ENCODE data around the gene NDUFS6.

The NDUFS6 gene

DNA sequence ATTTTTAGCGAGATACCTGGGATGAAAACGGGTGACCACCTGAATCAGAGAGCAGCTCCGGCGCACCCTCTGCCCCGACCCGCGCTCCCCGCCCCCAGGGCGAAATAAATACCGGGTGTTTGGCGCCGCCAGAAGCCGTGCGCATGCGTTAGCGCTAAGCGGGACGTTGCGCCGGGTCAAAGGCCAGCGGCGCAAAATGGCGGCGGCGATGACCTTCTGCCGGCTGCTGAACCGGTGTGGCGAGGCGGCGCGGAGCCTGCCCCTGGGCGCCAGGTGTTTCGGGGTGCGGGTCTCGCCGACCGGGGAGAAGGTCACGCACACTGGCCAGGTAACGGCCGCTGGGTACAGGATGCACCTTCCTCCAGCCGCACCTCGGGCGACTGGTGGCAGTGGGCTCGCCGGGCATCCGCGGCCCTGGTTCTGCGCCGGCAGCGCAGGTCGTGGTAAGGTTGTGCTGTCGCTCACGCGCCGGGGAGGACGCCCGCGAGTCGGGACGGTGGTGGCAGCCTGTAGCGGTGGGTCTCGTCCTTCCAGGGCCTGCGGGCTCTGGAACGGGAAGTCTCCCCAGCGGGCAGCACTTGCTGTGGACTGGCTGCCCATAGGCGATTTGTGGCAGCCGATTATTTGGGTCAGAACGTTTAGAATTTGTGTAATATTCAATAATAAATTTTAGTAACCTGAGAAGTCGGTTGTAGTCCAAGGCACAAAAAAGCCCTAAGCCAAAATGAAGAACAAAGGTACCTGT, at the start of gene NDUFS6:
Gene NDUFS6, plus strand, starts transcription at position 186 of the 745 bp plus-strand sequence. Its CDS starts 11 bp downstream, at position 197.
- FAIRE-seq, result no peak

DNA sequence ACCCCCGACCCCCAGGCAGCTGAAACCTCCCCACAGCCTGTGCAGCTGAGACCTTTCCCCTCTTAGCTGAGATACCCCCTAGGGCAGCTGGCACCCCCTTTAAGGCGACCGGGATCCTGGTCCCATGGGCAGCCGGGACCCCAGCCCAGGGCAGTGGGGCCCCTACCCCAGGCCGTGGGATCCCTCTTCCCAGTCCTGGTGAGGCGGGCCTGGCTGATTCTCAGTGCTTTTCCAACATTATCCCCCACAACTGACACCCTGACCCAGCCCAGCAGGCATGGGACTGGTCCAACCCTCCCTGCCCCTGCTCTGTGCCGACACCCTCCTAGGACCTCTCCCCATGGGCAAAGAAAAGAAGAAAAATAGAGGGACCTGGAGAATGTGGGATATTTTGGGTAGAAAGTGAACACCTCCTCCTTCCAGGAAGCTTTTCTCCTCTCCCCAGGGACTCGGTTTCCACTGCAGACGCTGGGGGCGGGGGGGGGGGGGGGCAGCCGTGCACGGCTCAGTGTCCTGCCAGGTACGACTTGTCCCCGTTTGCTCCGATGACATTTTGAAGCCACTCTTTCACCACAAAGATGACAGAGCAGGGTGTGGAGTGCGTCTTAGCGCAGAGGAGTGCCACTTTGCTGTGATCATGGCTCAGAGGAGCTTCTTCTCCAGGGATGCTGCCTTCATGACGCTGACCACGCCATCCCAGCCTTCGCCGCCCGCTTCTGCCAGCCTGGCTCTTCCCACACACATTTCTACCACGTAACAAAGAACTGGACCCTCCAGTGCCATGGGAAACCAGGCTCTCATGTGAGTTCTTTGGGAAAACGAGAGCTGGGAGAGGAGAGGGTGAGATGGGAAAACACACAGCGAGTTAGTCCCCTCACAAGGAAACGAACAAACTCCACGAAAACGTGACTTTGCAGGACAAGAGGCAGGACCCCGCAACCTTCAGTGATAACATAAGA, 49.1 kb upstream of the NDUFS6 start:
- FAIRE-seq, result no peak

DNA sequence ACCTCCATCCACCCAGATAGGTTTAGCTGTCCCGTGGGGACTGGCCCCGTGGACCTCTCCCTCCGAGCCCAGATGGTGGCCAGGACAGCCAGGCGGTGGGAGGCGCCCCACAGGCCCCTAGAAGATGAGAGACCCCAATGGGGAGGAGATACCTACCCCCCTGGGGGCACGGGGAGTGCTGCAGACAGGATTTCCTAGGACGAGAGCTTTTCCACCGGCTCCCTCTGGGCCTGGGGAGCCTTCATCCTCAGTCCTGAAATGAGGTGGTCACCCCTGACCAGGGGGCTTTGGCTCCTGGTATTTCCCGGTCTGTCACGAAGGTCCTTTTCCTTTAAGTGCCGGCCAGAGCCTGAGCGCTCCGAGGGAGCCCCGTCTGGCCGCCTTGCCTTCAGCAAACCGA, 48.3 kb upstream of the NDUFS6 start:
- no peak for FAIRE-seq

DNA sequence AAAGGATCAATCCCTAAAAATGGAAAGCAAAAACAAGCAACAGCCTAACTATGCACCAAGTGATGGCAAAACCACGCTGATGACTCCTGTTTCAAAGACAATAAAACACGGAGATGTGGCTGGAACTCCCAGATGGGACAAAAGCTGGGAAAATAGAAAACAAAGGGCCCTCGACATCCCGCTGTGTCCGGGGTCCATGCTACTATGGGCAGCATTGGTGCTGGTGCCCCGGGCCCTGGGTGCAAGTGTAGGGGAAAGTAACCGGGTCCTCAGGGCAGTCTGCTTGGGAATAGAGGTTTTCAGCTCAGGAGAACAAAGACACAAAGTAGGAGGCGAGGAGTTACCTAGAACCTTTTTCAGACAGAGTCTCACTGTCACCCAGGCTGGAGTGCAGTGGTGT, 47.7 kb upstream of the NDUFS6 start:
- FAIRE-seq, result no peak

DNA sequence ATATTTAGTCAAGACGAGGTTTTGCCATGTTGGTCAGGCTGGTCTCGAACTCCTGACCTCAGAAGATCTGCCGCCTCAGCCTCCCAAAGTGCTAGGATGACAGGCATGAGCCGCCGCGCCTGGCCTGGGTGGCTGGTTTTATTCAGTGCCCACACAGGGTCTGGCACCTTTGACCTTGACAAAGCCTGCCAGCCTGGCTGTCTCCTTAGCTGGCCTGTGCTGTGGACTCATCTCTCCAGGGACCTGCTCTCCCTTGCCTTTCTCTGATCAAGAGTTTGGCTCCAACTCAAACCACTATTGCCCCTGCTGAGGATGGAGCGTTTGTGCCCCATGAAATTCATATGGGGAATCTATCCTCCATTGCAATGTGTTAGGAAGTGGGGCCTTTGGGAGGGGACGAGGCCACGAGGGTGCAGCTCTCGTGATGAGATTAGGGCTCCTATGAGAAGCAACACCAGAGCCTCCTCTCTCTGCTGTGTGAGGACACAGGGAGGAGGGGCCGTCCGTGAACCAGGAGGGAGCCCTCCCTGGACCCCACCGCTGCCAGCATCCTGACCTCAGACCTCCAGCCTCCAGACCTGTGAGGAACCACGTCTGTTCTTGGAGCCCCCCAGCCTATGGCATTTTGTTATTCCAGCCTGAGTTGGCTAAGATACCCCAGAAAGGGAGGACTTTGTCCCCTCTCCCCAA, 46.5 kb upstream of the NDUFS6 start:
- FAIRE-seq, result no peak

DNA sequence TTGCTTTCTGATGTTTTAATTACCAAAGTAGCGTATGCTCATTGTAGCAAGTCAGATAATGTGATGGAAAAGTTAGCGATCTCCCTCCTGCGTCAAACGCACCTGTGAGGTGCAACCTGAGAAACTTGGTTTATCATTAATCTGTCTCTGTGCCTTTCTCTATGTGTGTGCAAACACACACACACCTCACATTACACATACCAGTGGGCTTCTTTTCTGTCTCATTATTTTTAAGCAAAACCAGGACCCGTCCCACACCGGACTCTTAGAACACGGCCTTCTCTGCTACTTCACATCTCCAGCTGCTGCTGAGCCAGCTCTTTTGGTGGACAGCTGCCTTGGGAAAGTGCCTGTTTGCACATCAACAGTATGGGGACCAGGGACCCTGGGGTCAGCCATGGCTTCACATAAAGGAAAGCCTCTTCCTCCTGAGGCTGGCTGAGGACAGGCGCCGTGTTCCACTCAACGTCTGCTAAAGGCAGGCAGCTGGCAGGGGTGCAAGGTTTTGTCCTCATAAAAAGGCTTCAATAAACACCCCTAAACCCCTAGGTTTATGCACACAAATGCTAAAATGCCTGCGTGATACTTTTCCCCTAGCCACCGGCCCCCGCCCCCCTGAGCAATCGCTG, 45.8 kb upstream of the NDUFS6 start:
- FAIRE-seq, result no peak

DNA sequence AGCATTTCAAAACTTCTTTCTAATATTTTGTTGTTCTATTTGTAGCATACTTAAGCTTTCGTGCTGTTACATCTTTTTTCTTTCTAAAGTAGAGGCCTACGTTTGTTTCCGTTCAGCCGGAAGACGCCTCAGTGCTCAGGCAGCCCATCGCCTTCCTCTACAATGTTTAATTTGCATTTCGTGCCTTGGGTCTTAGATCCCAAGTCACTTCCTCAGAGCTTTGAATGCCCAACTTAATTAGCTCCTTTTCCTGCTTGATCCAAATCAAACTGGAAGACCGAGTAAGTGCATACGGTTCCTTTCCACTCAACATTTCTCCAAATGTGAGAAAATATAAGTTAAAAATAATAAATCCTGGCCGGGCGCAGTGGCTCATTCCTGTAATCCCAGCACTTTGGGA, 44.7 kb upstream of the NDUFS6 start:
- FAIRE-seq, result no peak

DNA sequence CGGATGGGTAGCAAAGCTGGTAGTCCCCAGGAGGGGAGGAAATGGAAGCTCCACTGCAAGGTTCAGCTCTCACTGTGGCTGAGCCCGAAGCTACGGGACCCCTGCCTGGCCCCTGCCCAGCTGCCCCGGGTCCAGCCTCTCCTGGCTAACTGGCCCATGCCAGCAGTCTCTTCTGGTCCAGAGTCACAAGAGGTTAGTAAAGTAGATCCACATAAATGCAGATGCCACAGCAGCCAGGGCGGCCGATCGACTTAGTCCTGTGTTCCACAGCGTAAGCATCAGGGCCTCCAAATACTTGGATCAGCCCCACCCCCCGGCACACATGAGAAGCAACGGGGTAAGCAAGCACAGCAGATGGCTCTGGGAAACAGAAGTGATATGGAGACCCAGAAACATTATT, 43.7 kb upstream of the NDUFS6 start:
- FAIRE-seq, result no peak

DNA sequence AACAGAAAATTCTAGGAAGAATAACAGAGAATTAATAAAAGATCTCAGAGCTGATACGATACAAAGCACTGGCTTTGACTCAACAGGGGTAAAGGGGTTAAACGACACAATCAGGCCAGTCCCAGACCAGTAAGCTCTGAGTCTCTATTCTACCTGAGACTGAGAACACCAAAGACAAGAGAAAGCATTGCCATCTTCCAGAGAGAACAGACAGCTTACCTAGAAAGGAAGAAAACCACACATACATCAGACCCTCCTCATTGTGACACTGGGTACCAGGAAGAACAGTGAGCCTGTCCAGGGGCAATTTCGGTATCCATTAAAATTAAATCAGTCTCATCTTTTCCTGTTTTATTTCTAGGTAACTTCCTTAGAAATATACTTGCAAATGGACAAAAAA, 42.6 kb upstream of the NDUFS6 start:
- FAIRE-seq, result no peak

DNA sequence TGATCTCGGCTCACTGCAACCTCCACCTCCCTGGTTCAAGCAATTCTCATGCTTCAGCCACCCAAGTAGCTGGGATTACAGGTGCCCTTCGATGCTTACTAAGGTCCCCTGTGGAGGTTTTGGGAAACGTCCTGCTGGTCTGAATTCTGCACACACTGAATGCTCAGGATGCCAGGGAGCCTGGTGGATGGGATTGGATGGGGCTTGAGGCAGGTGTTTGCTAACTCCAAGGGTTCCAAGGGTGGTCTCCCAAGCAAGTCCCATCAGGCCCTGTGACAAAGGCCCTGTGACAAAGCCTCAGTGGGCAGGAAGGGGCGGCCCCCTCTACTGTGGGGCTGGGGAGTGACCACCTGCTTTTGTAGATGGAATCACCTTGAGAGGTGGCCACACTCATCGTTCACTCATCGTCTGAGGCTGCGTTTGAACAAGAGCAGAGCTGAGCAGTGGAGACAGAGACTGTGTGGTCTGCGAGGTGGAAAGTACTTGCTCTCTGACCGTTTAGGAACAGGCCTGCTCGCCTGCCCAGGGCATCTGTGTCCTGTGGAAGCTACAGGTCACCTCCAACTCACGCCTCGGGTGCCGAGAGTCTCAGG, 41.7 kb upstream of the NDUFS6 start:
- no peak for FAIRE-seq

DNA sequence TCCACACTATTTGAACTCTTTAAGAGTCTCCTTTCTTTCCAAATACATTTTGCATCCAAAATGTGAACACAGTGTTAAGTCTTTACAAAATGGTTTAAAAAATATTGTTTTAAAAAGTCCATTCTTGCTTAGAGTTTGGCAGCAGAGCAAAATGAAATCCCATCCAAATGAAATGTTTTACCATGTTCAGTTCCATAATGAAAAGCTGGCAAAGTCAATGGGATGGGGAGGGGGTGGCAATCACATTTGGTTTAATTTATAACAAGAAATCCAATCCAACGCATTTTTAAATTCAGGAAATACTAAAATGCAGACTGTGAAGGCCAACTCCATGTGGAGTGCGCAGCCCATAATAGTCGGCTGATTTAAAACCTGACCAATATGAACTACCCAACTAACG, 41.0 kb upstream of the NDUFS6 start:
- no peak for FAIRE-seq

DNA sequence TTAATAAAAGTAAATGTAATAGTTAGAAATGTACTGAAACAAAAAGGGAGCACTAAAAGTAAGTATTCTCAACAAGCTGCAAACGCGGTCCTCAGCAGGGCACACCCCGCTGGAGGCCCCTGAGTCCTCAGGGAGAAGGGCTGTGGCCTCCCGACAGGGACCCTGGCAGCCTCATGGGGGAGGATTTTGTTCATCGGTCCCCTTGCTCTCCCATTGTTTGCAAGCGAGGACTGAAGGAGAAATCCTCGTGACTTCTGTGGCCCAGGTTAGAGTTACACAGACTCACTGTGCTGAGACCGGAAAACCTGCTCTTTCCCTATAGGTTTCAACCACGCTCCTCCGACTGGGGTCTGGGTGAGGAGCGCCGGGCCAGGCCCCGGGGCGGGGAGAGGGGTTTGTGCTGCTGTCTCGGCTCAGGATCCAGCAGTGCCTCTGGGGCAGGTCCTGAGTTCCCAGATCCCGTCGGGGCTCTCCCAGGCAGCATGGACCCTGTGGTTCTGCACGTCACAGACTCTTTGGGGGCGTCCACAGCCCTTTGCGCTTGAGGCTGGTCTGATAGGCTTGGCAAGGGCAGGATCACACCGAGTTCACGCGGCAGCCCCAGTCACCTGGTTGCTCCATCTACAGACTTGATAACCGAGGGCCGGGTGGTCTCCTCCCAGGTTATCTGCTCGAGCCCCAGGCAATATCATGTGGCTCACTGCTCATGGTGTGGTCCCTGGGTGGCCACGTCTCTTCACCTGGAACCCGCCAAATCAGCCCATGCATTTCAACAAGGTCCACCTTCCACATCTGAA, 40.4 kb upstream of the NDUFS6 start:
- FAIRE-seq, result no peak

DNA sequence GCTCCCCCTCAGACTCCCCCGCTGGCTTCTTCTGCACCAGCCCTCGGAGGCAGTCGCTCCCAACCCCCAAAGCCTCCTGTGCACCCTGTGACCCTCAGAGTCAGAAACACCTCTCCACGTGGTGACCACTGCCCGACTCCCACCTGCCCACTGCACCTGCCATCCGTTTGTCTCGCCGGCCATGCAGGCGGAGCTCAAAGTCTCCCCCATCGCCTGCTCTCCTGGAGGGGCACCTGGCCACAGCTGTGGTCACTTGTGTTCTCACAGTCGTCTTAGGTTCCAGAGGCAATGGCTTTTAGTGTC, 39.8 kb upstream of the NDUFS6 start:
- no peak for FAIRE-seq

DNA sequence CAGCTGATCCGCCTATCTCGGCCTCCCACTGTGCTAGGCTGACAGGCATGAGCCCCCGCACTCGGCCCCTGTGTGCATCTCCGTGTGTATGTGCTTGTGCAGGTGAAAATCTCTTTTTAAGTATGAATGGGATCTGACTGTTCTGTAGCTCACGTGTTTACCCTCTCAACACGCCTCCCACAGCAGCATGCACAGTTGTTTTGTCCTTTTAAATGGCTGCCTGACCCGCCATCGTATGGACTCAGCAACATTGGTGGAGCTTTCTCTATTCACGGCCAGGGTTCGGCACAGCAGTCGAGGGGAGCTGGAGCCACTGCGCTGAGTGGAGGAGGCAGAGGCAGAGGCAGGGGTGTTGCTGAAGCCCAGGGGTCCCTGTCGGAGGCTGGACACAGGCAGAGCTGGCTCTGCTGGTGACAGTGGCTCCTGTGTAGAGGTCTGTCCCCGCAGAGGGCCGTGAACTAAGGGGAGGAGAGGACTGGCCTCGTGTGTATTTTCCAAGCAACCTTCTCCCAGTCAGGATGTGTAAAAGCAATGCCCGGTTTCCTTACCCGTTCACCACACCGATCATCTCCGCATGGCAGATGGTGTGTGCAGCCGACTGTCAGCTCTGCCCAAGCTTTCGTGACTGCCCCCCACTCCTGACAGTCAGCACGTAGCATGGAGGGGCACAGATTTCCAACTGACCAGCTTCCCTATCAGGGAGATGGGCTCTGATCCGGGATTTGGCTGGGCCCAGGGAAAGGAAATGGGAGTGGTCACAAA, 38.9 kb upstream of the NDUFS6 start:
- no peak for FAIRE-seq

DNA sequence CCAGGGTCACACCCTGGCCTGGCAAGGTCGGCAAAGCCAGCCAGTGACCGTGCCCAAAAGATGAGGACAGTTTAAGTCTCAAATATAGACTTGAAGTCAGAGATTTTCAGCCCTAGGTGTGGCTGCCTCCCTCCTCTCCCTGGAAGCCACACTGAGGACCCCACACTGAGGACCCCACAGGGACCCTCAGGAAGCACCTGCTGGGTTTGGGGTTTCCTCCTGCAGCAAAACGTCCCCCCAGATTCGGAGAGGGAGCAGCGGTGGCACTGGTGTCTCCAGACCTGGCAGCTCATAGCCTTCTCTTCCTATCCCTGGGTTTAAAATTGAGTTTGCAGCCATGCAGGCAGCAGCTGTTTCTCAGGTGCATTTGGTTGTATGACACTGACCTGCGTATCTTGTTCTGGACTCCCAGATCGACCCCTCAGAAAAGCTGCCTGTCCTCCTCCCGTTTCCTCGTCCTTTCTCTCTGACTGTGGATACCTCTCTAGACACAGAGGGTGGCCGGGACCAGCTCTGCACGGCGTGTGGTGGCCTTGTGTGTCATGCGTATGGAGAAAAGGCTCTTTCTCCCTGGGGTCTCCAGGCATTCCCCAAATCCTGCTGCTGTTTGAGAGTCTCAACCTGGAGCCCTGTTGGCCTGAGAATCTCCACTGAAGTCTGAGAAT, 38.2 kb upstream of the NDUFS6 start:
- no peak for FAIRE-seq

DNA sequence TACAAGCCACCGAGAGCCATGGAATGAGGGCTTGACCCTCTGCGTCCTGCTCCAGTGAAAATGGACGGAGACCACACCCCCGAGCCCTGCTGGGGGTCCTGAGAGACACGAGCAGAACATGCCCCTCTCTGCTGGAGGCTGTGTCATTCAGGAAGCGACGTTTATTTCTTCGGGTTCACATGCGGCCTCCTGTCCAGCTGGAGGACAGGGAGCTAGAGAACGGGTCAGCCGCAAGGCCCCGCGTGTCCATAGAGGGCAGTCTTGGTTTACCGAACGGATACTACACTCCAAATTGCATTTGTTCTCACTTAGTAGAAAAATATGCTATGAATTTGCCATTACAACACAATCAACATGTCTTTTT, 37.7 kb upstream of the NDUFS6 start:
- peak; percentile 98 for FAIRE-seq

DNA sequence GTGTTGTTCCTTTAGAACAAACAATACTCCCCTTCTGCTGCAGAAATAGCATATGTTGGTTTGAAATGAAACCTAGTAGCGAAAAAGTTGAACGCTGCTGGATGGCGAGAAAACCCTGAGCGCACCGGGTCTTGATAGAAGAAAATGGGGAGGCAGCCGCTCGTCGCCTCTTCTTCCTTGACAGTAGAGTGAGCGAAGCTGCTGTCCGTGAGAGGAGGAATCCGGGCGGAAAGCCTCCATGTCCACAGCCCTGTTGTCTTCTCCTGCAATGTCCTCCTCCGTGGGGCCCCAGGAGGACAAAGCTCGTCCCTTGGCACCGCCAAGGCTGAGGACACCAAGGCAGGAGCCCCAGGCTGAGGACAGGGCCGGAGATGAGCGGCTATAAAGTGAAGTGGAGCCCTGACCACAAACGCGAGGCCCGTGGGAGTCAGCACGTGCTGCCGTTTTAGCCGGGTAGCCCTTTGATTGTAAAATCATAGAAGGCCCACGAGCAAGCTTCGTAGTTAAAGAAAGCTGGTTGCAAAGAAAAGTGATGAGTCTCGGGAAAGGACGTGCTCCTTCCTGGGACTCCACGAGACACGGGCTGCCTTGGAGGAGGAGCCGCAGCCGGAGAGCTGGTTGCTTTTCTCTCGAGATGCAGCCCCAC, 37.1 kb upstream of the NDUFS6 start:
- no peak for FAIRE-seq

DNA sequence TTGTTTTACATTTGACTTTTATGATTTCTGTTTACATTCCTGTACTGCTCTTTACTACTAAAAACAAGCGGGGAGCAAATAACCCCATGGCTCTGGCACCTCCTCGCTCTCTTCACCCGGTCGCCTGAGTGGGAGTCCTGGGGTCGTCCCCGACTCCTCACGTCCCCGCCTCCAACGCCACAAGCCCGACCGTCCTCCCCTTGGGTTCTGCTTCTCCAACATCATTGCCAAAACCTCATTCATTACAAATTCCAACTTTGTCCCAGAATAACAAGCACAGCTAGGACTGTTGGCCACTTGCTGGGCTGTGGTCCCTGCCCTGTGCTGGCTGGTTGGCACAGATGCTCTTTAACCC, 36.6 kb upstream of the NDUFS6 start:
- peak; percentile 18 for FAIRE-seq

DNA sequence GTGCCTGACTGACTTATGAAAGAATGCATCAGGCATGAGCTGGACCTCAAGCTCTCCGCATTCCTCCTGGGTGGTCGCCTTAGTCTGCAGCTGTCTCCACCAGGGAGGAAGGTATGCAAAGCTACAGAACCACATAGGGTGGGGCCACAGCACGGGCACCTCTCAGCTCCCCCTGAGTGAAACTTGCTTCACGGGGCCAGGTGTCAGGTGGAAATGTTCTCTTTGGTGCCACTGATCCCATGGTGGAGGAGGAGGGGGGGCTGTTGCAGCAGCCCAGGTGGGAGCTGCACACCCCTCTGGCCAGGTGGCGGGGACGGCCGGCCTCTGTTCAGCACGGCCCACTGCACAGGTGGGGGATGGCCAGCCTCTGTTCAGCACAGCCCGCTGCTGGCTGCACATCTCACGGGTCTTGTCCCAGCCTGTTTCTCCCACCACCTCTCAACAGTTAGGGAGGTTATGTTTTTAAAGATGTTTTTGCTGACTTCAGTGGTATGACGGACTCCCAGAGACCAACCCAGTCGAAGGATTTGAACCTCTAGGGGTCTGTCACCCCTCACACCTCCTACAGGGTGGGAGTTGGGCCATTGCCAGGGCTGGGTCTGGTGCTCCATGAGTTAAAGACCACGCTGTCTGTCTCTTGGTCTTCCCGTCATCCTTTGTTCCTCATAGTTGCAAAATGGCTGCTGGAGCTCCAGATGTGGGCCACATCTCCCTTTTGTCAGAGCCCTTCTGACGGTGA, 35.9 kb upstream of the NDUFS6 start:
- no peak for FAIRE-seq
